Endothelial cell (in vitro differentiated cells): ENCODE measurements around the gene FGD6. TPM values are rescaled to one million over a fixed set of nuclear protein-coding genes. Genes with fewer than 3 reads are reported as not detected.

Experiments
- DNase-seq: peaks from one replicate; pipeline ENCODE4 v3.0.0; 2021; ENCODE audit warnings: low spot score
- H3K27ac Mint-ChIP-seq: one replicate; pipeline ENCODE4 v1.8.0; 2021; ENCODE audit warnings: mixed read lengths, inconsistent platforms; ENCODE audit not compliant: unreplicated experiment
- H3K27me3 Mint-ChIP-seq: one replicate; pipeline ENCODE4 v1.8.0; 2021; ENCODE audit warnings: mild to moderate bottlenecking, moderate library complexity, mixed read lengths, inconsistent platforms; ENCODE audit not compliant: unreplicated experiment
- H3K36me3 Mint-ChIP-seq: one replicate; pipeline ENCODE4 v1.8.0; 2021; ENCODE audit warnings: mild to moderate bottlenecking, low read depth, mixed read lengths, inconsistent platforms; ENCODE audit not compliant: unreplicated experiment
- H3K4me1 Mint-ChIP-seq: one replicate; pipeline ENCODE4 v1.8.0; 2021; ENCODE audit warnings: mild to moderate bottlenecking, mixed read lengths, inconsistent platforms; ENCODE audit not compliant: unreplicated experiment
- H3K4me3 Mint-ChIP-seq: one replicate; pipeline ENCODE4 v1.8.0; 2021; ENCODE audit warnings: mild to moderate bottlenecking, mixed read lengths, inconsistent platforms; ENCODE audit not compliant: unreplicated experiment
- H3K9me3 Mint-ChIP-seq: one replicate; pipeline ENCODE4 v1.8.0; 2021; ENCODE audit warnings: mixed read lengths, inconsistent platforms; ENCODE audit not compliant: unreplicated experiment
- CTCF ChIP-seq: fragments of 200-600 bp; sonication (generic); IDR thresholded peaks from one replicate; pipeline ENCODE4 v1.5.0; 2021; ENCODE audit warnings: antibody characterized with exemption; ENCODE audit not compliant: unreplicated experiment
- total RNA-seq: library from RNA; stranded (reverse); fragmentation: NEBNext Ultra II Directional; extraction: Animal tissue kit (Norgen Biotek cat#: 25700); gene quantifications from one replicate; pipeline ENCODE4 v1.2.1, GENCODE V29; 2021; ENCODE audit not compliant: unreplicated experiment

Gene FGD6
- total RNA-seq, 1 donor from 2014 or later, result 35.4 TPM

GRCh38 chr12:95212586-95212985 is 4.7 kb downstream of the FGD6 start:
- Mint-ChIP-seq H3K27me3 (peaks cover 10% of the 10 kb centered on the region), H3K9me3 (no peaks in the 10 kb centered on the region), H3K4me1 (peaks cover 26% of the 10 kb centered on the region), H3K4me3 (no peak overlapping the region), H3K36me3 (peaks cover 9% of the 10 kb centered on the region), H3K27ac (no peak overlapping the region)
- no peak for DNase-seq
- TF ChIP-seq CTCF, result no peak

- H3K27ac Mint-ChIP-seq, result no peak overlapping the region
- DNase-seq, result no peak
- peaks cover 4% of the 10 kb centered on the region for H3K27me3 Mint-ChIP-seq
- no peak for TF ChIP-seq CTCF
- H3K4me3 Mint-ChIP-seq, result no peak overlapping the region
- H3K4me1 Mint-ChIP-seq, result peaks cover 42% of the 10 kb centered on the region
- H3K36me3 Mint-ChIP-seq, result peaks cover 20% of the 10 kb centered on the region
- H3K9me3 Mint-ChIP-seq, result no peaks in the 10 kb centered on the region
Observed at GRCh38 chr12:95208678-95209077, 8.6 kb downstream of the FGD6 start.

- H3K36me3 Mint-ChIP-seq, result peaks cover 20% of the 10 kb centered on the region
- no peak for TF ChIP-seq CTCF
Observed at GRCh38 chr12:95207407-95207806, 9.9 kb downstream of the FGD6 start.

GRCh38 chr12:95206916-95207315 is 10.4 kb downstream of the FGD6 start:
- Mint-ChIP-seq H3K4me3 (peak overlapping the region; percentile 13), H3K27me3 (peaks cover 4% of the 10 kb centered on the region), H3K4me1 (peaks cover 44% of the 10 kb centered on the region), H3K36me3 (peaks cover 20% of the 10 kb centered on the region), H3K9me3 (no peaks in the 10 kb centered on the region), H3K27ac (peak overlapping the region; percentile 65)
- no peak for TF ChIP-seq CTCF
- DNase-seq, result no peak

More at GRCh38 chr12:95207407-95207806, 9.9 kb downstream of the FGD6 start:
- no peak overlapping the region for H3K4me3 Mint-ChIP-seq
- H3K27ac Mint-ChIP-seq, result peak overlapping the region; percentile 65
- H3K9me3 Mint-ChIP-seq, result no peaks in the 10 kb centered on the region
- peaks cover 45% of the 10 kb centered on the region for H3K4me1 Mint-ChIP-seq
- peaks cover 4% of the 10 kb centered on the region for H3K27me3 Mint-ChIP-seq
- DNase-seq, result no peak

GRCh38 chr12:95205685-95206084 is 11.6 kb downstream of the FGD6 start:
- H3K9me3 Mint-ChIP-seq, result no peaks in the 10 kb centered on the region
- peaks cover 57% of the 10 kb centered on the region for H3K4me1 Mint-ChIP-seq
- no peak for TF ChIP-seq CTCF
- H3K4me3 Mint-ChIP-seq, result peak overlapping the region; percentile 8
- peaks cover 20% of the 10 kb centered on the region for H3K36me3 Mint-ChIP-seq
- no peak for DNase-seq
- H3K27ac Mint-ChIP-seq, result peak overlapping the region; percentile 89
- H3K27me3 Mint-ChIP-seq, result peaks cover 4% of the 10 kb centered on the region
